NCI-H345 treated with DMSO at 0.1 percent for 48 hours (cell line): Measurements from ENCODE around the gene ABHD13.

Experiments used
- DNase-seq: peaks from one replicate; lab custom pipeline; 2025; ENCODE audit not compliant: unreplicated experiment; lab: John Stamatoyannopoulos, UW

ABHD13 gene

GRCh38 chr13:108281901-108282300, 63.7 kb downstream of the ABHD13 start:
- no peak for DNase-seq

- no peak for DNase-seq
Measured at GRCh38 chr13:108283110-108283509, 64.9 kb downstream of the ABHD13 start.
